ENCODE measurements around the gene CPNE9.
A peak's percentile ranks its signal among the peaks of the same experiment; 100 is the strongest.
"Not testable (repeated sequence)": the region's sequence is repeated elsewhere in the genome, so short reads cannot be mapped to it uniquely, and the experiment has no call there.

CPNE9 gene

GRCh38 chr3:9769012-9769411 lies 65.4 kb downstream of the CPNE9 start:
- H3K9ac ChIP-seq (ENCODE audit: low read depth, low read length), result peak overlapping the region; percentile 66
- no peaks in the 10 kb centered on the region for H3K4me1 ChIP-seq (ENCODE audit: insufficient read depth, low read length)
- no peaks in the 10 kb centered on the region for H3K9me3 ChIP-seq (ENCODE audit: insufficient read depth, low read depth, low read length)
- peak overlapping the region; percentile 64 for H3K4me3 ChIP-seq (ENCODE audit: low read length)
- WGBS, result 85% methylated on average over 5 of the region's 5 CpGs
- H3K27ac ChIP-seq (ENCODE audit: low read depth, low read length), result no peak overlapping the region
- no peaks in the 10 kb centered on the region for H3K36me3 ChIP-seq (ENCODE audit: insufficient read depth, low read length)
- peaks cover 6% of the 10 kb centered on the region for H3K27me3 ChIP-seq (ENCODE audit: insufficient read depth, low read length)

- 11% methylated on average over 49 of the region's 49 CpGs for WGBS
- Histone ChIP-seq H3K27ac (ENCODE audit: low read depth, low read length) (no peak within 1 kb of the TSS), H3K9ac (ENCODE audit: low read depth, low read length) (peak within 1 kb of the TSS; percentile 66), H3K27me3 (ENCODE audit: insufficient read depth, low read length) (peaks cover 6% of the 10 kb centered on the region), H3K4me3 (ENCODE audit: low read length) (peak within 1 kb of the TSS; percentile 64), H3K4me1 (ENCODE audit: insufficient read depth, low read length) (no peaks in the 10 kb centered on the region), H3K9me3 (ENCODE audit: insufficient read depth, low read depth, low read length) (no peaks in the 10 kb centered on the region), H3K36me3 (ENCODE audit: insufficient read depth, low read length) (no peaks in the 10 kb centered on the region)
These were observed 66.0 kb downstream of the CPNE9 start, which contains the start of gene CAMK1 for GRCh38 chr3:9769426-9770275. CAMK1 (minus strand) TSS chr3:9769947; CDS start chr3:9767749, 2,198 bp downstream.

GRCh38 chr3:9770276-9770812 lies 66.7 kb downstream of the CPNE9 start:
- no peaks in the 10 kb centered on the region for H3K36me3 ChIP-seq (ENCODE audit: insufficient read depth, low read length)
- peak overlapping the region; percentile 66; the same call in 1 of the 2 replicates for H3K9ac ChIP-seq (ENCODE audit: low read depth, low read length)
- no peaks in the 10 kb centered on the region for H3K9me3 ChIP-seq (ENCODE audit: insufficient read depth, low read depth, low read length)
- H3K4me1 ChIP-seq (ENCODE audit: insufficient read depth, low read length), result no peaks in the 10 kb centered on the region
- 58% methylated on average over 15 of the region's 15 CpGs for WGBS
- peak overlapping the region; percentile 64 for H3K4me3 ChIP-seq (ENCODE audit: low read length)
- H3K27me3 ChIP-seq (ENCODE audit: insufficient read depth, low read length), result peaks cover 6% of the 10 kb centered on the region
- H3K27ac ChIP-seq (ENCODE audit: low read depth, low read length), result no peak overlapping the region

- H3K4me3 ChIP-seq (ENCODE audit: low read length); H3K9me3 ChIP-seq (ENCODE audit: insufficient read depth, low read depth, low read length): not testable (repeated sequence)
These were observed 67.4 kb downstream of the CPNE9 start for GRCh38 chr3:9771007-9771406.

GRCh38 chr3:9776896-9777693 lies 73.5 kb downstream of the CPNE9 start:
- no peak overlapping the region for H3K4me3 ChIP-seq (ENCODE audit: low read length)
- peaks cover 25% of the 10 kb centered on the region for H3K36me3 ChIP-seq (ENCODE audit: insufficient read depth, low read length)
- no peak overlapping the region for H3K9ac ChIP-seq (ENCODE audit: low read depth, low read length)
- no peaks in the 10 kb centered on the region for H3K9me3 ChIP-seq (ENCODE audit: insufficient read depth, low read depth, low read length)
- peaks cover 3% of the 10 kb centered on the region for H3K27me3 ChIP-seq (ENCODE audit: insufficient read depth, low read length)
- 80% methylated on average over 5 of the region's 5 CpGs for WGBS
- H3K27ac ChIP-seq (ENCODE audit: low read depth, low read length), result no peak overlapping the region
- no peaks in the 10 kb centered on the region for H3K4me1 ChIP-seq (ENCODE audit: insufficient read depth, low read length)

More at GRCh38 chr3:9771007-9771406, 67.4 kb downstream of the CPNE9 start:
- H3K27ac ChIP-seq (ENCODE audit: low read depth, low read length); H3K4me1 ChIP-seq (ENCODE audit: insufficient read depth, low read length); H3K27me3 ChIP-seq (ENCODE audit: insufficient read depth, low read length); H3K36me3 ChIP-seq (ENCODE audit: insufficient read depth, low read length); H3K9ac ChIP-seq (ENCODE audit: low read depth, low read length): not testable (repeated sequence)
- WGBS, result 98% methylated on average over 2 of the region's 2 CpGs

- Histone ChIP-seq H3K36me3 (ENCODE audit: insufficient read depth, low read length) (peaks cover 31% of the 10 kb centered on the region), H3K9me3 (ENCODE audit: insufficient read depth, low read depth, low read length) (no peaks in the 10 kb centered on the region), H3K4me3 (ENCODE audit: low read length) (no peak overlapping the region), H3K9ac (ENCODE audit: low read depth, low read length) (no peak overlapping the region), H3K4me1 (ENCODE audit: insufficient read depth, low read length) (no peaks in the 10 kb centered on the region), H3K27ac (ENCODE audit: low read depth, low read length) (no peak overlapping the region), H3K27me3 (ENCODE audit: insufficient read depth, low read length) (no peaks in the 10 kb centered on the region)
- no CpG with 5 or more reads among the region's 1 CpG for WGBS
These were observed 74.0 kb downstream of the CPNE9 start for GRCh38 chr3:9777694-9778021.

GRCh38 chr3:9778143-9779074 lies 74.8 kb downstream of the CPNE9 start:
- no peak overlapping the region for H3K27ac ChIP-seq (ENCODE audit: low read depth, low read length)

GRCh38 chr3:9779075-9779593 lies 75.5 kb downstream of the CPNE9 start:
- Histone ChIP-seq H3K27me3 (ENCODE audit: insufficient read depth, low read length) (no peaks in the 10 kb centered on the region), H3K27ac (ENCODE audit: low read depth, low read length) (no peak overlapping the region), H3K4me3 (ENCODE audit: low read length) (no peak overlapping the region), H3K9ac (ENCODE audit: low read depth, low read length) (no peak overlapping the region), H3K36me3 (ENCODE audit: insufficient read depth, low read length) (peaks cover 43% of the 10 kb centered on the region), H3K9me3 (ENCODE audit: insufficient read depth, low read depth, low read length) (no peaks in the 10 kb centered on the region), H3K4me1 (ENCODE audit: insufficient read depth, low read length) (no peaks in the 10 kb centered on the region)
- WGBS, result 86% methylated on average over 5 of the region's 6 CpGs

More at GRCh38 chr3:9778143-9779074, 74.8 kb downstream of the CPNE9 start:
- Histone ChIP-seq H3K9ac (ENCODE audit: low read depth, low read length) (no peak overlapping the region), H3K4me1 (ENCODE audit: insufficient read depth, low read length) (no peaks in the 10 kb centered on the region), H3K36me3 (ENCODE audit: insufficient read depth, low read length) (peaks cover 37% of the 10 kb centered on the region), H3K4me3 (ENCODE audit: low read length) (no peak overlapping the region), H3K9me3 (ENCODE audit: insufficient read depth, low read depth, low read length) (no peaks in the 10 kb centered on the region), H3K27me3 (ENCODE audit: insufficient read depth, low read length) (no peaks in the 10 kb centered on the region)
- WGBS, result 91% methylated on average over 5 of the region's 5 CpGs
